Sciatic nerve (tissue), 2 donors: Measurements from ENCODE around the gene GOLGA6L26. TPM values are rescaled to one million over a fixed set of nuclear protein-coding genes. Genes with fewer than 3 reads are reported as not detected.
"Not testable (repeated sequence)": the region's sequence is repeated elsewhere in the genome, so short reads cannot be mapped to it uniquely, and the experiment has no call there.

Experiments
- ATAC-seq: fragments of 200-7000 bp; cut with Tn5 transposase; one replicate; pipeline ENCODE4 v1.9.1; 2020; ENCODE audit warnings: mild to moderate bottlenecking, moderate library complexity
- DNase-seq: peaks from one replicate; pipeline ENCODE4 v3.0.0-alpha.2; 2020; ENCODE audit warnings: low spot score
- intact Hi-C: fragments of 100-400 bp; cut with DNase I; formaldehyde crosslinking; loops from one replicate; pipeline ENCODE4 v1.14.2; 2022
- total RNA-seq: library from RNA; stranded (reverse); fragmentation: NEBNext Ultra II Directional; extraction: Animal tissue kit (Norgen Biotek cat#: 25700); gene quantifications from one replicate; pipeline ENCODE4 v1.2.1, GENCODE V29; 2021
- donor health status: DM: no; HTN: no; CAD: no.
- donor health status: DM: no; HTN: no; CAD: no.

GOLGA6L26 gene
- total RNA-seq = not detected

GRCh38 chr15:23334096-23334495 is at the start of gene GOLGA6L26:
Gene GOLGA6L26, minus strand, starts transcription at chr15:23334196. Its CDS starts 61 bp downstream, at chr15:23334135.
- DNase-seq, intact Hi-C loops, ATAC-seq: not testable (repeated sequence)

- ATAC-seq, intact Hi-C loops, DNase-seq: not testable (repeated sequence)
Observed at GRCh38 chr15:23381192-23381591, 47.2 kb upstream of the GOLGA6L26 start.

- DNase-seq, intact Hi-C loops, ATAC-seq: not testable (repeated sequence)
Observed at GRCh38 chr15:23380700-23381099, 46.7 kb upstream of the GOLGA6L26 start.

- intact Hi-C loops, DNase-seq, ATAC-seq: not testable (repeated sequence)
Observed at GRCh38 chr15:23378946-23379345, 45.0 kb upstream of the GOLGA6L26 start.

- DNase-seq, ATAC-seq, intact Hi-C loops: not testable (repeated sequence)
Observed at GRCh38 chr15:23374226-23374625, 40.2 kb upstream of the GOLGA6L26 start.

GRCh38 chr15:23372891-23373600 is 39.0 kb upstream of the GOLGA6L26 start:
- intact Hi-C loops, ATAC-seq, DNase-seq: not testable (repeated sequence)

- DNase-seq (no peak), ATAC-seq (no peak)
- intact Hi-C loops = no loop called here
Observed at GRCh38 chr15:23372284-23372683, 38.3 kb upstream of the GOLGA6L26 start.

GRCh38 chr15:23371868-23372267 is 37.9 kb upstream of the GOLGA6L26 start:
- DNase-seq, ATAC-seq, intact Hi-C loops: not testable (repeated sequence)

- ATAC-seq, DNase-seq, intact Hi-C loops: not testable (repeated sequence)
Observed at GRCh38 chr15:23371134-23371533, 37.1 kb upstream of the GOLGA6L26 start.

GRCh38 chr15:23370578-23370977 is 36.6 kb upstream of the GOLGA6L26 start:
- intact Hi-C loops = no loop called here
- DNase-seq (no peak), ATAC-seq (no peak)

GRCh38 chr15:23364261-23364660 is 30.3 kb upstream of the GOLGA6L26 start:
- ATAC-seq, DNase-seq, intact Hi-C loops: not testable (repeated sequence)

- DNase-seq, intact Hi-C loops, ATAC-seq: not testable (repeated sequence)
Observed at GRCh38 chr15:23362622-23363021, 28.6 kb upstream of the GOLGA6L26 start.

GRCh38 chr15:23354448-23354847 is 20.5 kb upstream of the GOLGA6L26 start, which contains the start of gene GOLGA8S:
Gene GOLGA8S, plus strand, starts transcription at chr15:23354748. Its CDS starts 62 bp downstream, at chr15:23354810.
- DNase-seq, intact Hi-C loops, ATAC-seq: not testable (repeated sequence)

GRCh38 chr15:23311233-23311632 is 22.8 kb downstream of the GOLGA6L26 start:
- DNase-seq, intact Hi-C loops, ATAC-seq: not testable (repeated sequence)

- not testable (repeated sequence) for DNase-seq
Observed at GRCh38 chr15:23305921-23306320, 28.1 kb downstream of the GOLGA6L26 start.

GRCh38 chr15:23304805-23305204 is 29.2 kb downstream of the GOLGA6L26 start:
- intact Hi-C loops, ATAC-seq, DNase-seq: not testable (repeated sequence)

More at GRCh38 chr15:23305921-23306320, 28.1 kb downstream of the GOLGA6L26 start:
- intact Hi-C loops, ATAC-seq: not testable (repeated sequence)

GRCh38 chr15:23304267-23304666 is 29.7 kb downstream of the GOLGA6L26 start:
- not testable (repeated sequence) for DNase-seq

GRCh38 chr15:23303654-23304053 is 30.3 kb downstream of the GOLGA6L26 start:
- ATAC-seq, intact Hi-C loops, DNase-seq: not testable (repeated sequence)

More at GRCh38 chr15:23304267-23304666, 29.7 kb downstream of the GOLGA6L26 start:
- ATAC-seq, intact Hi-C loops: not testable (repeated sequence)

- DNase-seq, intact Hi-C loops, ATAC-seq: not testable (repeated sequence)
Observed at GRCh38 chr15:23303246-23303645, 30.8 kb downstream of the GOLGA6L26 start.
